ENCODE data around the gene MBLAC2. TPM values are rescaled to one million over a fixed set of nuclear protein-coding genes. Genes with fewer than 3 reads are reported as not detected.

The MBLAC2 gene
- total RNA-seq, 1 donor, result 10.3 TPM

DNA sequence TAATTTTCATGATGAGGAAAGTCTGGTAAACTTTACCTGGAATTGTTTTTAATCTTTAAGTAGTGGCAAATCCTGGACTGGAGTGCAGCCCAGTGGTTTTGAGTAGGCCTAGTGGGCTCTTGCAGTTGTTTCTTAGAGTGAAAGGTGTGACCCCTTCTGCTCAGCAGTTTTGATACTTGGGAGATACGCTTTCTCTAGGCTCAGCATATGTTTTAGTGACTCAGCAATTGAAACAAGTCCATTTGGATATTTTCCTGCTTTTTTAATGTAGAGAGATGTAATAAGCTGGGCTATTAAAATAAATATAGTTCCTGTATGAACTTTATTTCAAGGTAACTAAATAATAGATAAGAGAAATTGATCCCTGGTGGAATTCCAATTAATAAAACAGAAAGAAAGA is 6.1 kb upstream of the MBLAC2 start:
- TF ChIP-seq, protein P1, sequence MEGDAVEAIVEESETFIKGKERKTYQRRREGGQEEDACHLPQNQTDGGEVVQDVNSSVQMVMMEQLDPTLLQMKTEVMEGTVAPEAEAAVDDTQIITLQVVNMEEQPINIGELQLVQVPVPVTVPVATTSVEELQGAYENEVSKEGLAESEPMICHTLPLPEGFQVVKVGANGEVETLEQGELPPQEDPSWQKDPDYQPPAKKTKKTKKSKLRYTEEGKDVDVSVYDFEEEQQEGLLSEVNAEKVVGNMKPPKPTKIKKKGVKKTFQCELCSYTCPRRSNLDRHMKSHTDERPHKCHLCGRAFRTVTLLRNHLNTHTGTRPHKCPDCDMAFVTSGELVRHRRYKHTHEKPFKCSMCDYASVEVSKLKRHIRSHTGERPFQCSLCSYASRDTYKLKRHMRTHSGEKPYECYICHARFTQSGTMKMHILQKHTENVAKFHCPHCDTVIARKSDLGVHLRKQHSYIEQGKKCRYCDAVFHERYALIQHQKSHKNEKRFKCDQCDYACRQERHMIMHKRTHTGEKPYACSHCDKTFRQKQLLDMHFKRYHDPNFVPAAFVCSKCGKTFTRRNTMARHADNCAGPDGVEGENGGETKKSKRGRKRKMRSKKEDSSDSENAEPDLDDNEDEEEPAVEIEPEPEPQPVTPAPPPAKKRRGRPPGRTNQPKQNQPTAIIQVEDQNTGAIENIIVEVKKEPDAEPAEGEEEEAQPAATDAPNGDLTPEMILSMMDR (IDR thresholded peaks at IDR 0.05; ENCODE audit: insufficient read depth, low read length), result no peak
- DNase-seq (ENCODE audit: low read depth), result no peak
- no peak overlapping the region for H3K4me3 ChIP-seq (ENCODE audit: low read depth, low read length)

DNA sequence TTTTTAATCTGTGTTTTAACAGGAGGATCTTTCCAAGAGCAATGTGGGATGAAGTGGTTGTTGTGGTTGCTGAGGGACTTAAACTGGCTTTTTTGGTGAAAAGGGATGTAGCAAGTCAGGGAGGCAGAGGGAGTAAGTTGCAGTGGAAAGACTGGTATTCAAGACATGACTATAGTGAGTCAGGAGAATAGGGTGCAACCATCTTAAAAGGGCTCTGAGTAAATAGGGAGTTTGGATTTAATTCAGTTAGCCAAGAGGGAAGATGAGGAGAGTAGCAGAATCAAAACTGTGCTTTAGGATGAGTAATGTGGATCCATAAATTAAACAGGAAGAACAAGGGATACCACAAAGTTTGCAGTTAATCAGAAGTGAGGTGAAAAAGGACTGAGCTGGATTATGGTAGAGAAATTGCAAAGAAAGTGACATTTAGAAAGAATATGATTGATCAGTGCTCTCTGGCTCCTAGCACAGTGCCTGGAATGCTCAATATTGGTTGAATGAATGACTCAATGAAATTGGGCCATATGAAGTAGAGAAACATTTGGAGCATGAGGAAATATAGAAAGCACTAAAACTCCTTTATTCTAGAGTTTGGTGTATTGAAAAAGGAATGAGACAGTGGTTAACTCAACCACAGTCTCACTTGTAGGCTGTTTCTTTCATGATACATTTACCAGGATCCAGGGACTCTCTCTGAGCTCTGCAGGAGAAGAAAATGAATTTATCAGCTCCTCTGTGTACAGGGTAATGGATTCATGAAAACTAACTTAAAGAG is 5.2 kb upstream of the MBLAC2 start:
- no peak overlapping the region for H3K4me3 ChIP-seq (ENCODE audit: low read depth, low read length)
- TF ChIP-seq, protein P1 (IDR thresholded peaks at IDR 0.05; ENCODE audit: insufficient read depth, low read length), result no peak
- DNase-seq (ENCODE audit: low read depth), result no peak

DNA sequence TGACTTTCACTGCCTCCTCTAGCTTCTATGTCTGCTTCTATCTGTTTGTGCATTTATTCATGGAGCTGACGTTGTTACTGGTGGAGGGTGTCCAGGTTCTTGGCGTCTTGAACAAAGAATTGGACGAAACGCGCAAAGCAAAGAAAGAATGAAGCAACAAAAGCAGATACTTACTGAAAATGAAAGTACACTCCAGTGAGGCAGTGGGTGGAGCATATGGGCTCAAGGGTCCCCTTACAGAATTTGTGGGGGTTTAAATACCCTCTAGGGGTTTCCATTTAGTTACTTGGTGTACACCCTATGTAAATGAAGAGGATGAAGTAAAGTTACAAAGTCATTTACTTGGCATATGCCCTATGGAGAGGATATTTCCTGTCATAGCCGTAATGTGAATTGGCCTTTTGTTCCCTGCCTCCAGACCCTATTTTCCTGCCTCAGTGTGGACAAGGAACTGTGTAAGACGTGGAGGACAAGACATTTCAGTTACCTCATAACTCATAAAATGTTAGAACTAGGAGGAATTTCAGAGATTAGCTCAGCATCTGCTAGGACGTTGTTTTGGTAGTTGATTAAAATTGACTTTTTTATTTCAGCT is 3.1 kb upstream of the MBLAC2 start:
- H3K4me3 ChIP-seq (ENCODE audit: low read depth, low read length), result no peak overlapping the region
- TF ChIP-seq, protein P1 (IDR thresholded peaks at IDR 0.05; ENCODE audit: insufficient read depth, low read length), result no peak
- no peak for DNase-seq (ENCODE audit: low read depth)

DNA sequence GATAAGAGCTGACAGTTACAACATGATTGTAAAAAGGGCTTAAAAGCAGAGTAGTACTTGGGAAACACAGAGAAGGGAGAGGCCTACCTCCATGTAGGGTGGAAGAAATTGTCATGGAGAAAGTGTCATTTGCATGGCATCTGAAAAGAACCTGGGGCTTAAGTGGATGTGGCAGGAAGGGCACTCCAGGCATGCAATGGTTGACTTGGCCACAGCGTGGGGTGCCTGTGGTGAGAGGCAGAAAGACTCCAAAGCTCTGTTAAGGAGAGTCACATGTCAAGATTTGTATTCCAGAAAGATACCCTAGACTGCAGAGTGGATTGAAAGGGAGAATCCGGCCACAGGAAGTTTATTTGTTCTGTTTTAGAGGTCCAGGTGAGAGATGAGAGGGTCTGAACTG is 2.5 kb upstream of the MBLAC2 start:
- H3K4me3 ChIP-seq (ENCODE audit: low read depth, low read length), result no peak overlapping the region
- DNase-seq (ENCODE audit: low read depth), result no peak
- TF ChIP-seq, protein P1 (IDR thresholded peaks at IDR 0.05; ENCODE audit: insufficient read depth, low read length), result no peak

DNA sequence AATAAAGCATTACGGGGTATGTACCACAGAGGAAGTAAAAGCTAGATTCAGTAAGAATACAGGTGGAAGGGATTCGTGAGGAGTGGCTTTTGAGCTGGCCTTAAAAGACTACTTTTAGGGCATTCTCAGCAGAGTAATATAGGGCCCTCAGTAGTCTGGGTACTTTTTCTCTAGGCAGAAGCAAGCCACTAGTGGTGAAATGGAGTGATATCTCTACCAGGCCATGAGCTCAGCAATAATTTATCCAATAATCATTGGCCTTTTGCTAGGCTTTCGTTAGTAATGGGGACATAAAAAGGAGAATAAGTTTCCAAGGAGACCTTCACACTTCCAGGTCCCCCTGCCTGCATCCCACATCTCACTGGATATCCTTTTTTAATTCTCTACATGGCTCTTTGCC is 1.8 kb upstream of the MBLAC2 start:
- H3K4me3 ChIP-seq (ENCODE audit: low read depth, low read length), result no peak overlapping the region

DNA sequence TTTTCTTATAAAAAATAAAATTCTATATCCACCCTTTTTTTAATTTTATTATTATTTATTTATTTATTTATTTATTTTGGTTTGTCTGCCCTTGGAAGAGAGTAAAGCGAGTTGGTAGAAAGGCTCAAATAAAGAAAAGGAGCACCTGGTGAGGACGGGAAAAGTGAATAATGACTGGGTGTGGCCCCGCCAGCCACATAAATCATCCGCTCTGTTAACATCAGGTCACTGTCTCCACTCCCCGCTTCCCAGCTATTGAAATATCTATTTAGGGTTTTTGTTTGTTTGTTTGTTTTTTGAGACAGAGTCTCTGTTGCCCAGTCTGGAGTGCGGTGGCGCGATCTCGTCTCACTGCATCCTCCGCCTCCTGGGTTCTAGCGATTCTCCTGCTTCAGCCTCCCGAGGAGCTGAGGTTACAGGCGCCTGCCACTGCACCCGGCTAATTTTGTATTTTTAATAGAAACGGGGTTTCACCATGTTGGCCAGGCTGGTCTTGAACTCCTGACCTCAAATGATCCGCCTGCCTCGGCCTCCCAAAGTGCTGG is 937 bp upstream of the MBLAC2 start:
- TF ChIP-seq, protein P1 (IDR thresholded peaks at IDR 0.05; ENCODE audit: insufficient read depth, low read length), result no peak
- peak overlapping the region; percentile 92 for H3K4me3 ChIP-seq (ENCODE audit: low read depth, low read length)
- no peak for DNase-seq (ENCODE audit: low read depth)

More for the DNA sequence above, 1.8 kb upstream of the MBLAC2 start:
- TF ChIP-seq, protein P1 (IDR thresholded peaks at IDR 0.05; ENCODE audit: insufficient read depth, low read length), result no peak
- DNase-seq (ENCODE audit: low read depth), result no peak

Data from fibroblast of the aortic adventitia (primary cell).